Trophoblast cell (in vitro differentiated cells and primary cell): ENCODE data around the gene TAOK1.

Source experiments
- DNase-seq, 2 donors: peaks; one replicate each; pipeline ENCODE4 v3.0.0-alpha.2; 2016
- H2AFZ ChIP-seq: 2 replicates; pipeline ENCODE4 v1.6.1; 2013; ENCODE audit warnings: low read length, moderate library complexity, mild to moderate bottlenecking; ENCODE audit not compliant: insufficient read depth, poor library complexity
- H2AK5ac ChIP-seq: 2 replicates; pipeline ENCODE4 v1.6.1; 2013; ENCODE audit warnings: mild to moderate bottlenecking, low read length
- H2BK120ac ChIP-seq: 2 replicates; pipeline ENCODE4 v1.6.1; 2013; ENCODE audit warnings: low read length, mild to moderate bottlenecking, moderate library complexity; ENCODE audit not compliant: insufficient read depth, poor library complexity
- H2BK12ac ChIP-seq: 2 replicates; pipeline ENCODE4 v1.6.1; 2013; ENCODE audit warnings: mild to moderate bottlenecking, low read length, moderate library complexity
- H2BK5ac ChIP-seq: 2 replicates; pipeline ENCODE4 v1.6.1; 2013; ENCODE audit warnings: low read length, low read depth, moderate library complexity, mild to moderate bottlenecking; ENCODE audit not compliant: poor library complexity
- H3K14ac ChIP-seq: 2 replicates; pipeline ENCODE4 v1.6.1; 2013; ENCODE audit warnings: mild to moderate bottlenecking, low read length
- H3K18ac ChIP-seq: 2 replicates; pipeline ENCODE4 v1.6.1; 2013; ENCODE audit warnings: mild to moderate bottlenecking, low read length
- H3K23ac ChIP-seq: 2 replicates; pipeline ENCODE4 v1.6.1; 2013; ENCODE audit warnings: low read length
- H3K27ac ChIP-seq: 2 replicates; pipeline ENCODE4 v1.5.1; 2013; ENCODE audit warnings: low read depth, mild to moderate bottlenecking, inconsistent platforms, low read length, moderate library complexity
- H3K27me3 ChIP-seq: 2 replicates; pipeline ENCODE4 v1.6.1; 2013; ENCODE audit warnings: inconsistent platforms, mild to moderate bottlenecking, low read length, moderate library complexity; ENCODE audit not compliant: insufficient read depth
- H3K36me3 ChIP-seq, 2 experiments: 1 replicate in 1 of 2; 2 replicates in 1 of 2; pipeline ENCODE4 v1.6.1; 2013; ENCODE audit warnings: low read length in 2 of 2, mild to moderate bottlenecking in 2 of 2, moderate library complexity in 1 of 2; ENCODE audit not compliant: insufficient read depth in 2 of 2, control insufficient read depth in 1 of 2
- H3K4ac ChIP-seq: 2 replicates; pipeline ENCODE4 v1.6.1; 2013; ENCODE audit warnings: low read depth, mild to moderate bottlenecking, low read length, moderate library complexity
- H3K4me1 ChIP-seq, 2 experiments: 1 replicate in 1 of 2; 2 replicates in 1 of 2; pipeline ENCODE4 v1.6.1; 2013; ENCODE audit warnings: low read length in 2 of 2, mild to moderate bottlenecking in 2 of 2, moderate library complexity in 1 of 2; ENCODE audit not compliant: insufficient read depth in 2 of 2, control insufficient read depth in 1 of 2
- H3K4me2 ChIP-seq: 2 replicates; pipeline ENCODE4 v1.6.1; 2013; ENCODE audit warnings: inconsistent platforms, mild to moderate bottlenecking, low read length, moderate library complexity
- H3K4me3 ChIP-seq: 2 replicates; pipeline ENCODE4 v1.5.1; 2013; ENCODE audit warnings: mild to moderate bottlenecking, low read depth, low read length, inconsistent platforms
- H3K79me1 ChIP-seq: one replicate; pipeline ENCODE4 v1.6.1; 2013; ENCODE audit warnings: low read length
- H3K79me2 ChIP-seq: 2 replicates; pipeline ENCODE4 v1.6.1; 2013; ENCODE audit warnings: low read length, mild to moderate bottlenecking; ENCODE audit not compliant: control insufficient read depth, insufficient read depth, poor library complexity
- H3K9ac ChIP-seq: 2 replicates; pipeline ENCODE4 v1.6.1; 2013; ENCODE audit warnings: mild to moderate bottlenecking, low read length
- H3K9me3 ChIP-seq: 2 replicates; pipeline ENCODE4 v1.6.1; 2013; ENCODE audit warnings: low read depth, mild to moderate bottlenecking, control low read depth, inconsistent platforms, low read length; ENCODE audit not compliant: insufficient read depth
- H4K12ac ChIP-seq: 2 replicates; pipeline ENCODE4 v1.6.1; 2013; ENCODE audit warnings: low read depth, mild to moderate bottlenecking, low read length, moderate library complexity
- H4K8ac ChIP-seq: 2 replicates; pipeline ENCODE4 v1.6.1; 2013; ENCODE audit warnings: low read depth, mild to moderate bottlenecking, low read length, moderate library complexity
- H4K91ac ChIP-seq: one replicate; pipeline ENCODE4 v1.6.1; 2013; ENCODE audit warnings: low read depth, mild to moderate bottlenecking, low read length, moderate library complexity
- WGBS: extraction: QIAGEN DNeasy Blood & Tissue Kit; methylation state at CpG from one replicate; pipeline ENCODE4 v1.1.7; 2013; ENCODE audit warnings: missing lambda C conversion rate; ENCODE audit not compliant: insufficient read length, insufficient coverage; ENCODE audit errors: extremely low coverage; 5-methylcytosine and 5-hydroxymethylcytosine counted together

TAOK1 gene

DNA sequence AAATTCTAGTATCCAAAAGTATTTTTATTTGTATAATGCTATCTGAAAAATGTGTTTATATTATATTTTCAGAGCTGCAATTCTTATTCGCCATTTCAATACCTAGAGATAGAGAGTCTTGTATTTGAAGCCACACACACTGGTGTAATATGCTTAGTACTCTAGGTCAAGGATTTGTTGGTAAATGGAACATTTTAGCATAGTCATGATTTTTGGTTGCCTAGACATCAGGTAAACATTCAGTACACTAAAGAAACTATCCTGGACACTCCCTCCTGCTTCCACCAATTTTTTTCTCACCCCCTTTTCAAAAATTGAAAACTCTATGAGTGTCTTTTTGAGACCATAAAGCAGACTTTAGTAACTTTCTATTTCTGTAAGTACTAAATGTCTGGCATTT lies 155.9 kb downstream of the TAOK1 start:
- Histone ChIP-seq H3K23ac (no peak overlapping the region), H2BK12ac (no peak overlapping the region), H2AFZ (no peak overlapping the region), H2BK5ac (no peak overlapping the region), H3K18ac (no peak overlapping the region), H4K91ac (no peak overlapping the region), H3K79me2 (no peaks in the 10 kb centered on the region), H3K4me2 (no peak overlapping the region), H3K9me3 (no peaks in the 10 kb centered on the region), H2BK120ac (no peak overlapping the region), H3K79me1 (no peaks in the 10 kb centered on the region), H3K4me3 (no peak overlapping the region), H3K36me3 (peaks cover 10 to 13% of the 10 kb centered on the region in 2 experiments), H3K14ac (no peak overlapping the region), H3K9ac (no peak overlapping the region), H3K4ac (no peak overlapping the region), H4K8ac (no peak overlapping the region), H3K27ac (no peak overlapping the region), H3K27me3 (no peaks in the 10 kb centered on the region), H2AK5ac (no peak overlapping the region), H4K12ac (no peak overlapping the region), H3K4me1 (no peaks in the 10 kb centered on the region)
- no CpG with 5 or more reads among the region's 1 CpG for WGBS
- peak in 1 of 2 donors; percentile 32 for DNase-seq

DNA sequence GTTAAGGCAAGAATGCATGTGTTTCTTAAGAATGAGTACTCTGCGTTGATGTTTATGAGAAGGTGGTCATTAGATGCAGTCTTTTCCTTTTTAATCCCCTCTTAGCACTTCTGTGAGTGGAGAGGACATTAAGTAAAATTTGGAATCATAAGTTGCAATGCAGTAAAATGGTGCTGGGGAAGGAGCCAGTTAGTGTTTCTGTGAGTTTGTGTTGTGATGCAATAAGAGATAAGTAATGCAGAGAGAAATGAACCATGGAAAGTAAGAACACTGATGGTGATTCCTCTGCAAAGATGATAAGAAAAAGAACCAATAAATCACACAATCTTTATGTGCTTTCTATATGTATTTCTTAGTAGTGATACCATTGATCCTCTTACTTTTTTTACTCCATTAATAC lies 156.7 kb downstream of the TAOK1 start:
- H4K91ac ChIP-seq = no peak overlapping the region
- no peaks in the 10 kb centered on the region for H3K79me1 ChIP-seq

DNA sequence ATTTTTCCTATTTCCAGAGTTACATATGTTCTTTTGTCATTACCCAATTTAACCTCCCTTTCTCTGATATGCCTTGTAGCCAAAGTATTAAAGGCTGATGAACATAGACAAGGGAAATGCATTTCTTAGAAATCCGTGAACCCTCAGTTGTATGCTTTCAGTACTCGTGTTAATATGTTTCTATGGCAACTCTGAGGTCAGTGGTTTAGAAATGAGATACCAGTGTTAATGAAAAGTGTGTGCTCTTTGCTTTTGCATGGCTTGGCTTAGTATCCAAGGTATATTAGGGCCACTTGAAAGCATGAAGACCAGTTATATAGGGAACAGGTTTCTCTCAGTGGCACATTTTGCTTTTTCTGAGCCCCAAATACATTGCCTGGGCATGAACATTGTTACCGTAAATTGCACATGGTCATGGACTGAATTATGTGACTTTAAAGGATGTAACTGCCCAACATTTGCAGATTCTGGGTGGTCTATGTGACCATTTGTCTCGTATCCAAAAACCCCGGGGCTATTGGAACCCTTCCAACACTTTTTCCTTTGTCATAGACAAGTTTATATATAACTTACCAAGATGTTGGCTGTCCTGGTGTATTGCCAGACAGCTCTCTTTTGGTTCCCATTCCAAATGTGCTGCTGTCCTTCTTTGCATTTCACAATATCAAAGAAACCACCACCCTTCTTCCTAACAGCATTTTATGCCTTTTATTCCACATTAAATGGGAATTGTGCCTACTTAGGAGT lies 159.2 kb downstream of the TAOK1 start:
- no peak overlapping the region for H2BK12ac ChIP-seq
- no peak overlapping the region for H4K12ac ChIP-seq
- H3K4me3 ChIP-seq = no peak overlapping the region
- H3K36me3 ChIP-seq = no peaks in the 10 kb centered on the region
- no peak for DNase-seq
- no peak overlapping the region for H3K9ac ChIP-seq
- H3K18ac ChIP-seq = no peak overlapping the region
- H2BK120ac ChIP-seq = no peak overlapping the region
- H3K79me1 ChIP-seq = no peaks in the 10 kb centered on the region
- H2BK5ac ChIP-seq = no peak overlapping the region
- H3K14ac ChIP-seq = no peak overlapping the region
- H3K4ac ChIP-seq = no peak overlapping the region
- no peaks in the 10 kb centered on the region for H3K79me2 ChIP-seq
- no peak overlapping the region for H3K27ac ChIP-seq
- H3K4me1 ChIP-seq = no peaks in the 10 kb centered on the region
- H3K27me3 ChIP-seq = no peaks in the 10 kb centered on the region
- no peak overlapping the region for H3K23ac ChIP-seq
- no peak overlapping the region for H4K8ac ChIP-seq
- H3K9me3 ChIP-seq = no peaks in the 10 kb centered on the region
- H4K91ac ChIP-seq = no peak overlapping the region
- H3K4me2 ChIP-seq = no peak overlapping the region
- H2AFZ ChIP-seq = no peak overlapping the region
- no peak overlapping the region for H2AK5ac ChIP-seq
- whole genome bisulfite sequencing = no CpG with 5 or more reads among the region's 5 CpGs

More for the DNA sequence above, 156.7 kb downstream of the TAOK1 start:
- no peak overlapping the region for H2BK12ac ChIP-seq
- no peak overlapping the region for H3K4me2 ChIP-seq
- H3K79me2 ChIP-seq = no peaks in the 10 kb centered on the region
- no peak overlapping the region for H3K4me3 ChIP-seq
- H3K9ac ChIP-seq = no peak overlapping the region
- no peak overlapping the region for H3K23ac ChIP-seq
- no peak overlapping the region for H2AK5ac ChIP-seq
- H3K27ac ChIP-seq = no peak overlapping the region
- no peak overlapping the region for H2BK5ac ChIP-seq
- peaks cover 7 to 11% of the 10 kb centered on the region in 2 experiments for H3K36me3 ChIP-seq
- no peak overlapping the region for H4K8ac ChIP-seq
- H3K18ac ChIP-seq = no peak overlapping the region
- no peaks in the 10 kb centered on the region for H3K9me3 ChIP-seq
- H4K12ac ChIP-seq = no peak overlapping the region
- H2AFZ ChIP-seq = no peak overlapping the region
- no peak overlapping the region for H3K4ac ChIP-seq
- no peak overlapping the region for H2BK120ac ChIP-seq
- DNase-seq = no peak
- no peaks in the 10 kb centered on the region for H3K4me1 ChIP-seq
- WGBS = no CpG with 5 or more reads among the region's 1 CpG
- no peaks in the 10 kb centered on the region for H3K27me3 ChIP-seq
- no peak overlapping the region for H3K14ac ChIP-seq

DNA sequence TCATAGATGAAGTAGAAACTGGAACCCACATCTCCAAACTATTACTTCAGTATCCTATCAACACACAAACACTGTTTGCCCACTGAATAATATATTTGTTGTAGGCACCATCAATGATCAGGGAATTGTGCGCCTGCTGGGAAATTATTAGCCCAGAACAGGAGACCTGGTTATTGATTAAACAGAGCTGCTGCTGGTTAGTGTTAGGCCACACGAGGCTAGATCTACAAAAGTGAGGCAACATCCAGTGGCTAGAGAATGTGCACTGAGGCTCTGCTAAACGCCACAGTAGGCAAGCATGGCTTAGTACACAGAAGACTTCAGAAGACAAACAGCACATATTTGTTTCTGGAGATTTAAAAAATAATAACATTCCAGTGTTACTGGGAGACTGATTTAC lies 165.7 kb downstream of the TAOK1 start:
- no peak overlapping the region for H3K14ac ChIP-seq
- H3K79me2 ChIP-seq = no peaks in the 10 kb centered on the region
- H3K79me1 ChIP-seq = no peaks in the 10 kb centered on the region
- H3K27ac ChIP-seq = no peak overlapping the region
- H3K23ac ChIP-seq = no peak overlapping the region
- WGBS = no CpG with 5 or more reads among the region's 3 CpGs
- H3K4ac ChIP-seq = no peak overlapping the region
- no peak overlapping the region for H2AFZ ChIP-seq
- no peak overlapping the region for H2BK120ac ChIP-seq
- no peak overlapping the region for H2BK5ac ChIP-seq
- no peak overlapping the region for H4K8ac ChIP-seq
- no peak overlapping the region for H2AK5ac ChIP-seq
- H3K4me3 ChIP-seq = no peak overlapping the region
- no peaks in the 10 kb centered on the region for H3K4me1 ChIP-seq
- H3K4me2 ChIP-seq = no peak overlapping the region
- no peaks in the 10 kb centered on the region for H3K36me3 ChIP-seq
- no peaks in the 10 kb centered on the region for H3K9me3 ChIP-seq
- H3K9ac ChIP-seq = no peak overlapping the region
- DNase-seq = no peak
- H2BK12ac ChIP-seq = no peak overlapping the region
- no peaks in the 10 kb centered on the region for H3K27me3 ChIP-seq
- H3K18ac ChIP-seq = no peak overlapping the region
- H4K91ac ChIP-seq = no peak overlapping the region
- H4K12ac ChIP-seq = no peak overlapping the region
